NB4 (cell line): ENCODE data around the gene DDX59.
A peak's percentile ranks its signal among the peaks of the same experiment; 100 is the strongest.

Experiments
- DNase-seq: peaks from one replicate; pipeline ENCODE4 v3.0.0; 2010; ENCODE audit warnings: low read depth
- H3K4me3 ChIP-seq: one replicate; pipeline ENCODE4 v1.5.1; 2011; ENCODE audit warnings: mild to moderate bottlenecking, low read depth, low read length, moderate library complexity
- CTCF ChIP-seq: IDR thresholded peaks from one replicate; pipeline ENCODE4 v1.5.1; 2012; ENCODE audit warnings: low read depth, low read length
- MAX ChIP-seq: IDR thresholded peaks from 2 replicates; pipeline ENCODE4 v1.6.1; 2011; ENCODE audit warnings: low read depth, low read length
- MYC ChIP-seq: IDR thresholded peaks from 2 replicates; pipeline ENCODE4 v1.6.1; 2011; ENCODE audit warnings: low read depth, low read length
- POLR2A ChIP-seq: IDR thresholded peaks from 2 replicates; pipeline ENCODE4 v1.6.1; 2011; ENCODE audit warnings: mild to moderate bottlenecking; ENCODE audit not compliant: insufficient read length; ENCODE audit errors: extremely low read depth

DDX59 gene

GRCh38 chr1:200653022-200653462, 16.7 kb downstream of the DDX59 start:
- H3K4me3 ChIP-seq: no peak overlapping the region
- no peak for DNase-seq
- no peak for TF ChIP-seq MYC
- TF ChIP-seq CTCF: no peak
- TF ChIP-seq POLR2A: no peak

- no peak for DNase-seq
- TF ChIP-seq MAX (no peak), MYC (no peak), CTCF (no peak), POLR2A (no peak)
Observed at GRCh38 chr1:200652378-200652777, 17.3 kb downstream of the DDX59 start.

GRCh38 chr1:200646515-200646914, 23.2 kb downstream of the DDX59 start:
- no peak for TF ChIP-seq CTCF
- TF ChIP-seq MYC: no peak
- no peak overlapping the region for H3K4me3 ChIP-seq
- no peak for DNase-seq

More at GRCh38 chr1:200652378-200652777, 17.3 kb downstream of the DDX59 start:
- H3K4me3 ChIP-seq: no peak overlapping the region

GRCh38 chr1:200644021-200644420, 25.7 kb downstream of the DDX59 start:
- no peak for DNase-seq
- no peak for TF ChIP-seq POLR2A
- no peak for TF ChIP-seq MYC
- TF ChIP-seq MAX: no peak
- no peak for TF ChIP-seq CTCF
- H3K4me3 ChIP-seq: no peak overlapping the region

- TF ChIP-seq CTCF: no peak
- TF ChIP-seq MYC: no peak
- TF ChIP-seq MAX: no peak
- TF ChIP-seq POLR2A: no peak
- H3K4me3 ChIP-seq: no peak overlapping the region
- peak; percentile 42 for DNase-seq
Observed at GRCh38 chr1:200642481-200642880, 27.2 kb downstream of the DDX59 start.

- no peak for DNase-seq
- no peak for TF ChIP-seq MYC
- no peak for TF ChIP-seq MAX
- no peak for TF ChIP-seq CTCF
- no peak for TF ChIP-seq POLR2A
- H3K4me3 ChIP-seq: no peak overlapping the region
Observed at GRCh38 chr1:200640963-200641401, 28.7 kb downstream of the DDX59 start.
